GM19395 (cell line): ENCODE data around the gene RASA3.
"Not testable (repeated sequence)": the region's sequence is repeated elsewhere in the genome, so short reads cannot be mapped to it uniquely, and the experiment has no call there.

Experiments used
- ATAC-seq: cut with Tn5 transposase; IDR thresholded peaks from one replicate; pipeline ENCODE4 v1.9.1; 2021; ENCODE audit warnings: mild to moderate bottlenecking, moderate library complexity; ENCODE audit not compliant: unreplicated experiment

The RASA3 gene

GRCh38 chr13:113995051-113995601 lies 137.3 kb downstream of the RASA3 start:
- ATAC-seq = no peak

GRCh38 chr13:113992276-113993005 lies 140.0 kb downstream of the RASA3 start:
- ATAC-seq = no peak

GRCh38 chr13:113991676-113992179 lies 140.7 kb downstream of the RASA3 start:
- no peak for ATAC-seq

DNA sequence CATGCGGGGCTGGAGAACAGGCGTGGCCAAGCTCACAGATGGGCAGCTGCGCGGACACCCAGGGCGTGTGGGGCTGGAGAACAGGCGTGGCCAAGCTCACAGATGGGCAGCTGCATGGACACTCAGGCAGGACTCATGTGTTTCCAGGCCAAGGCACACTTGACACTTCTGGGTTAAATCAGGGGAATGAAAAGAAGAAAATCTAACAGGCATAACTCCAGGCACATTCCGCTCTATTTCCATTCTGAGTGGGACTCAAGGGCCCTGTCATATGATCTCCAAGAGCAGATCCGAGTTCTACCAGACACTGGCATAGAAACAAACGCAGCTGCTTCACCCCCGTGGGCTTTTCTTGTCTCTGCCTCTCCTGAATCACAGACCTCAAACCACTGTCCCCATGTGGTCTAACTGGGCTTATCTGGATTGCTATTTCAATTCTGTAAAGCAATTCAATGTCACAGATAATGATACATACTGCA lies 141.2 kb downstream of the RASA3 start:
- ATAC-seq = no peak

DNA sequence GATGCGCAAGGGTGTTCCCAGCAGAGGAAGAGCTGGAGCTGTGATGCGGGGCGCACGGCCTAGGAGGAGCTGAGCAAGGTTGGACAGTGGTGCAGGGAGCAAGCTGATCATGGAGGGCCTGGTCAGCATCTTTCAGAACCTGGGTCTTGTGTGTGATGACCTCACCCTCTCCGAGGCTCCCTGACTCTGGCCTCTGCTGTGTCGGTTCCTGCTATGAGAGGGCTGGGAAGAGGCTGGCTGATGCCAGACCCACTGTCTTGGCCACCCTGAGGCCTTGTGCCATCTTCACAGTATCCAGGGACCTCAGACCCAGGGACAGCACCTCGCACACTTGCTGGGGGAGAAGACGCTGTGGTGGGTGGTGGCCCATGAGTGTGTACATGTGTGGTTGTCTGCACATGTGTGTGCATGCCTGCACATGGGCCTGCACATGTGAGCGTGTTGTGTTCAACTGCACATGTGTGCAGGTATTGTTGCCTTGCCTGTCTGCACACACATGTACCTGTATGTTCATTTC lies 142.0 kb downstream of the RASA3 start:
- no peak for ATAC-seq

DNA sequence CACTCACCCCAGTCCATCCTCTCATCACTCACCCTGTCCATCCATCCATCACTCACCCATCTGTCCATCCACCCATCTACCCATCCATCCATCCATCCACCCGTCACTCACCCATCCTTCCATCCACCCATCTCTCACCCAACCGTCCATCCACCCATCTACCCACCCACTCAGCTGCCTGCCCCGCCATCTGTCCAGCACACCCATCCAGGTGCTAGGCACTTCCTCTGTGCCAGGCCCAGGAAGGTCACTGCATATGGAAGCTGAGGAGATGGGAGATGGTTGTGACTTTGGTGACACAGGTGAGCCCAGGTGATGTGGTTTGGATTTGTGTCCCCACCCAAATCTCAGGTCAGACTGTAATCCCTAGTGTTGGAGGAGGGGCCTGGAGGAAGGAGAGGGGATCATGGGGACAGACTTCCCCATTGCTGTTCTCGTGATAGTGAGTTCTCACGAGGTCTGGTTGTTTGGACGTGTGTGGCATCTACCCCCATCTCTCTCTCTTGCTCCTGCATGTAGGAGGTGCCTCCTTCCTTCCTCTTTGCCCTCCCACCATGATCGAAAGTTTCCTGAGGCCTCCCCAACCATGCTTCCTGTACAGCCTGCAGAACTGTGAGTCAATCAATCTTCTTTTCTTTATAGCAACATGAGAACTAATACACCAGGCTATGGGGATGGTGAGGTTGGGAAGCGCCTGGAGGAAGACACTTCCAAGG lies 142.7 kb downstream of the RASA3 start:
- ATAC-seq = no peak

GRCh38 chr13:113988859-113989258 lies 143.6 kb downstream of the RASA3 start:
- not testable (repeated sequence) for ATAC-seq

DNA sequence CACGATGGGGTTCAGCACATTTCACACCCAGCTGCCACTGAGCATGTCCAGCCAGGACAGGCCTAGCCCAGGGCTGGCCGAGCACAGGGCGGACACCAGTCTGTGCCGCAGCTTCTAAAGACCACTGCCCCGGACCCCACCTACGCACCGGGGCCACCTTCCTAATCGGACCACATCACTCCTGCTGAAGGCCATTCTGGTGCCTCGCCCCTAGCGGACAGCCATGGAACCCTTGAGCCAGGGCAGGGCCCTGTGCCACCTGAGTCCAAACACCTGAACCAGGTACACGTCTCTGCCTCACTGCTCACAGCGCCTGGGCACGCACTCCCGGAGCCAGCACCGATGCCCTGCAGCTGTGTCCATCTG lies 150.1 kb downstream of the RASA3 start:
- ATAC-seq = no peak

- no peak for ATAC-seq
Observed at GRCh38 chr13:113981611-113982295, 150.7 kb downstream of the RASA3 start.

DNA sequence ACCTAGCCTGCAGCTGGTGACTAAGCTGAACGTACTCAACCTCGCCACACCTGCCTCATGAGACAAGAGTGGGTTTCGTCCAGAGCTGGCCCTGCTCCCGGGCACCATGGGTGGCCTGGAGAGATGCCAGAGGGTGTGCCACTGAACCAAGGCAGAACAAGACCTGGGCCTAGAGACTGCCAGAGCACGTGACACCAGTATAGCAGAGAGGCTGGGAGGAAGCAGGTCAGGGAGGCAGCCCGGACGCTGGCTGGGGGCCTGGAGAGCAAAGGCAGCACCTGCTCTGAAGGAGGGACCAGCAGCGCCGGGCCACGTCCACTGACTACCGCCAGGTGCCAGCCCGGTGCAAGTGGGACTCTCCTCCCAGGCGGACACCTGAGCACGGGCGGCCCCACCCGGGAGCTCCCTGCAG lies 151.2 kb downstream of the RASA3 start:
- ATAC-seq = no peak

GRCh38 chr13:113980489-113981064 lies 151.8 kb downstream of the RASA3 start:
- ATAC-seq = no peak

DNA sequence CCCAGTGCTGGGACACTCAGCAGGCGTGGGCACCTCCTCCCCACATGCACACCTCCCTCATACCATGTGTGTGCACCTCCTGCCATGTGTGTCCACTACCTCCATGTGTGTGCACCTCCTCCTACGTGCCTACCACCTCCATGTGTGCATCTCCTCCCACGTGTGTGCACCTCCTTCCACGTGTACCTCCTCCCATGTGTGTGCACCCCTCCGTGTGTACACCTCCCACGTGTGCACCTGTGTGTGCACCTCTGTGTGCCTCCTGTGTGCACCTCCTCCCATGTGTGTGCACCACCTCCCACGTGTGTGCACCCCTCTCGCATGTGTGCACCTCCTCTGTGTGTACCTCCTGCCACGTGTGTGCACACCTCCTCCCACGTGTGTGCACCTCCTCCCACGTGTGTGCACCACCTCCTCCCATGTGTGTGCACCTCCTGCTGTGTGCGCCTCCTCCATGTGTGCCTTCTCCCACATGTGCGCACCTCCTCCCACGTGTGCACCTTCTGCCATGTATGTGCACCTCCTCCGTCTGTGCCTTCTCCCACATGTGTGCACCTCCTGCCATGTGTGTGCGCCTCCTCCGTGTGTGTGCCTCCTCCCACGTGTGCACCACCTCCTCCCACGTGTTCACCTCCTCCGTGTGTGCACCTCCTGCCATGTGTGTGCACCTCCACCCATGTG lies 152.5 kb downstream of the RASA3 start:
- no peak for ATAC-seq

DNA sequence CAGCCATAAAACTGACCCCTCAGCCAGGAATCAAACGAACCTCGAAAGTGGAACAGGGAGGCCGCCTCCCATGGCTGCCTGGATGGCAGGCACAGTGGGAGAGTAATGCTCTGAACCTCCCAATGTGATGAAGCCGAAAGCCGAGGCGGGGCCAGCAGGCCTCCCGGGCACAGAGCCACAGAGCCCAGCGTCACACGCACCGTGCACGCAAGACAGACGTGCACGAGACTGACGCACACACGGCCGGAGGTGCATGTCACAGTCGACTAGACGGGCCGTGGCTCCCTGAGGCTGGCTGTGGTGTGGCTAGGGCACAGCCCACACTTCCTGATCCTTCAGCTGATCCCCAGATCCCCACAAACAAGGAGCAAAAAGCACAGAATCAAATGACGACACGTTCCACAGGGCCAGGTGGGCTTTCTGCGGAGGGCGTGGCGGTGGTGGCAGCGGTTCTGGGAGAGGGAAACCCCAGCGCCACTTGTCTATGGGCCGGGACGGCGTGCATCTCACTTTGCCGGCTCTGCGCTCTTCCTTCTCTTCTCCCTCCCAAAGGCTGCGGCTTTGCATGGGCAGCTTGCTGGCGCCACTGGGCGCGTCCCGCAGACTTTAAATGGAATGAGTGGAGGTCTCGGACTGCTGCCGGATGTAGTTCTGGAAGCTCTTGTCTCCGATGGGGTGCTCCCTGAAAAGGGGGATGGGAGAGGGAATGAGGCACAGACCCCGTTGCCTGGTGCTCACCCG lies 153.5 kb downstream of the RASA3 start:
- no peak for ATAC-seq

GRCh38 chr13:113977976-113978375 lies 154.4 kb downstream of the RASA3 start:
- ATAC-seq = no peak

- no peak for ATAC-seq
Observed at GRCh38 chr13:113976711-113977684, 155.4 kb downstream of the RASA3 start.

- no peak for ATAC-seq
Observed at GRCh38 chr13:113975416-113975815, 157.0 kb downstream of the RASA3 start.

DNA sequence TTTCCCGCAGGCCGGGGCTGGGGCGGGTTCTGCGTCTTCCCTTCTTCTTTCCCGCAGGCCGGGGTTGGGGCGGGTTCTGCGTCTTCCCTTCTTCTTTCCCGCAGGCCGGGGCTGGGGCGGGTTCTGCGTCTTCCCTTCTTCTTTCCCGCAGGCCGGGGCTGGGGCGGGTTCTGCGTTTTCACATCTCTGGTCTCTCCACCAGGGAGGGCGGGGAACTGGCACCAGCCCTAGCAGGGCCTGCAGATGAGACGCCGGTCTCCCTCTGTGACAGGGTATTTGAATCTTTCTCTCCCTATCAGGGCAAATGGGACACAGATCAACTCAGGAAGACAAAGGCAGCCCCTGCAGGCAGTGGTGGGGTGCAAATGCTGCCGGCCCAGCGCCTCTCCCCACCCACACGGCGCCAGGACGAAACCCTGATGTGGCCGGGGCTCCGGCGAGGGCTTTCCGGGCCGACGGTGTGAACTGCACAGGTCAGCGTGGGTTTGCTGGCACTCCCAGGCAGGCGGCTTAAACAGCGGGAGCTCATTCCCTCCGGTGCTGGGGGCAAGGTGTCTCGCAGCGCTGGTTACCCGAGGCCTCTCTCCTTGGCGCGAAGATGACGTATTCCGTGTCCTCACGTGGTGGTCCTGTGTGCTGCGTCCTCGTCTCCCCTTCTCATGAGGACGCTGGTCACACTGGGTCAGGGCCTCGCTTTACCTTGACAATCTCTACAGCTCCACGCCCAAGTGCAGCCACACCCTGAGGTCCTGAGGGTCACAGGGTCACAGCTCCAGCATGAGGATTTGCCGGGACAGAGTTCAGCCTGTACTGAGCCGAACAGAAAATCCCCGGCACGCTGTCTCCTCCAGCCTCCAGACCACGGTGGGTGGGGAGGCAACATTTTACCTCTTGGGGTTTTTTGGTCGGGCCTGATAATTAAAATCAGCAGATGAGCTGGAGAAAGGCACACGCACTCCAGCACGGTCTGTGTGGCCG lies 157.8 kb downstream of the RASA3 start:
- no peak for ATAC-seq
